OCI-LY3 (cell line): Measurements from ENCODE around the gene CST8.

Experiments used
- H2AFZ ChIP-seq: fragments of 200-600, 300-600 bp; shearing (Covaris generic); 2 replicates; pipeline ENCODE4 v1.6.0; 2014; ENCODE audit warnings: antibody characterized with exemption, low read depth, low read length
- H3K27ac ChIP-seq: fragments of 200-600, 300-600 bp; sonication (generic); 2 replicates; pipeline ENCODE4 v1.5.1; 2014; ENCODE audit warnings: mild to moderate bottlenecking, low read length, moderate library complexity, mixed read lengths
- H3K27me3 ChIP-seq: fragments of 200-600, 300-600 bp; sonication (generic); 2 replicates; pipeline ENCODE4 v1.6.1; 2014; ENCODE audit warnings: low read depth, low read length, mixed read lengths
- H3K36me3 ChIP-seq: fragments of 200-600, 300-600 bp; sonication (generic); replicated peaks from 2 replicates; pipeline ENCODE3; 2014; ENCODE audit warnings: low read depth, low read length, mixed read lengths
- H3K4me1 ChIP-seq: fragments of 300-600, 200-600 bp; sonication (generic); 2 replicates; pipeline ENCODE4 v1.6.1; 2014; ENCODE audit warnings: low read length, mixed read lengths
- H3K4me2 ChIP-seq: fragments of 200-600, 300-600 bp; sonication (generic); 2 replicates; pipeline ENCODE4 v1.6.1; 2014; ENCODE audit warnings: low read length, mixed read lengths
- H3K4me3 ChIP-seq: fragments of 300-600, 200-600 bp; sonication (generic); 2 replicates; pipeline ENCODE4 v1.5.1; 2014; ENCODE audit warnings: antibody characterized with exemption, mild to moderate bottlenecking, low read length, moderate library complexity
- H3K79me2 ChIP-seq: fragments of 300-600, 200-600 bp; shearing (Covaris generic); 2 replicates; pipeline ENCODE4 v1.6.1; 2014; ENCODE audit warnings: mild to moderate bottlenecking, low read length, mixed read lengths
- H3K9ac ChIP-seq: fragments of 300-600, 200-600 bp; shearing (Covaris generic); 2 replicates; pipeline ENCODE4 v1.6.0; 2014; ENCODE audit warnings: mild to moderate bottlenecking, low read length, moderate library complexity
- H3K9me3 ChIP-seq: fragments of 200-600, 300-600 bp; shearing (Covaris generic); 2 replicates; pipeline ENCODE4 v1.6.1; 2014; ENCODE audit warnings: low read length, mixed read lengths; ENCODE audit not compliant: insufficient read depth
- H4K20me1 ChIP-seq: fragments of 200-600, 300-600 bp; sonication (generic); 2 replicates; pipeline ENCODE4 v1.6.1; 2016; ENCODE audit warnings: low read length, mixed read lengths; ENCODE audit not compliant: insufficient read depth
- CTCF ChIP-seq: fragments of 200-600, 300-600 bp; sonication (generic); IDR thresholded peaks from 2 replicates; pipeline ENCODE4 v1.5.1; 2014; ENCODE audit warnings: antibody characterized with exemption, low read length, low read depth
- EZH2phosphoT487 ChIP-seq: fragments of 200-600 bp; shearing (Covaris generic); IDR thresholded peaks from 2 replicates; pipeline ENCODE4 v1.6.1; 2018; ENCODE audit warnings: antibody characterized with exemption, mixed run types, low read depth

The CST8 gene

GRCh38 chr20:23475395-23475794 lies 15.5 kb upstream of the CST8 start:
- Histone ChIP-seq H3K27ac (no peak overlapping the region), H3K4me1 (no peaks in the 10 kb centered on the region), H2AFZ (no peak overlapping the region), H3K4me3 (no peak overlapping the region), H3K9ac (no peak overlapping the region), H3K36me3 (no peaks in the 10 kb centered on the region), H3K27me3 (peaks cover 8% of the 10 kb centered on the region; the same call in 1 of the 2 replicates), H3K9me3 (no peaks in the 10 kb centered on the region), H3K79me2 (no peaks in the 10 kb centered on the region), H4K20me1 (no peaks in the 10 kb centered on the region), H3K4me2 (no peak overlapping the region)
- TF ChIP-seq EZH2phosphoT487 (no peak), CTCF (no peak)

GRCh38 chr20:23476015-23476754 lies 14.7 kb upstream of the CST8 start:
- Histone ChIP-seq H3K4me1 (no peaks in the 10 kb centered on the region), H3K36me3 (no peaks in the 10 kb centered on the region), H3K4me2 (no peak overlapping the region), H3K4me3 (no peak overlapping the region), H3K27me3 (peaks cover 7% of the 10 kb centered on the region; the same call in 1 of the 2 replicates), H3K27ac (no peak overlapping the region), H3K9ac (no peak overlapping the region), H3K79me2 (no peaks in the 10 kb centered on the region), H4K20me1 (no peaks in the 10 kb centered on the region), H3K9me3 (no peaks in the 10 kb centered on the region), H2AFZ (no peak overlapping the region)
- TF ChIP-seq EZH2phosphoT487 (no peak), CTCF (no peak)

- H3K9me3 ChIP-seq, result no peaks in the 10 kb centered on the region
- H3K9ac ChIP-seq, result no peak overlapping the region
- H4K20me1 ChIP-seq, result no peaks in the 10 kb centered on the region
- no peak overlapping the region for H3K27ac ChIP-seq
- no peak overlapping the region for H2AFZ ChIP-seq
- TF ChIP-seq CTCF (no peak), EZH2phosphoT487 (no peak)
- no peak overlapping the region for H3K4me3 ChIP-seq
- no peak overlapping the region for H3K4me2 ChIP-seq
- peaks cover 13% of the 10 kb centered on the region for H3K27me3 ChIP-seq
- H3K79me2 ChIP-seq, result no peaks in the 10 kb centered on the region
- H3K36me3 ChIP-seq, result no peaks in the 10 kb centered on the region
- no peaks in the 10 kb centered on the region for H3K4me1 ChIP-seq
Observed at GRCh38 chr20:23477223-23477622, 13.7 kb upstream of the CST8 start.

GRCh38 chr20:23479043-23479442 lies 11.9 kb upstream of the CST8 start:
- H3K27me3 ChIP-seq, result peaks cover 24% of the 10 kb centered on the region
- no peak overlapping the region for H3K4me2 ChIP-seq
- H3K4me1 ChIP-seq, result no peaks in the 10 kb centered on the region
- H3K36me3 ChIP-seq, result no peaks in the 10 kb centered on the region
- no peaks in the 10 kb centered on the region for H4K20me1 ChIP-seq
- H3K4me3 ChIP-seq, result no peak overlapping the region
- TF ChIP-seq EZH2phosphoT487 (no peak), CTCF (no peak)
- H3K79me2 ChIP-seq, result no peaks in the 10 kb centered on the region
- no peak overlapping the region for H3K9ac ChIP-seq
- H3K27ac ChIP-seq, result no peak overlapping the region
- no peak overlapping the region for H2AFZ ChIP-seq
- no peaks in the 10 kb centered on the region for H3K9me3 ChIP-seq
